Chondrocyte (in vitro differentiated cells): ENCODE results near the gene FNBP1. TPM values are rescaled to one million over a fixed set of nuclear protein-coding genes. Genes with fewer than 3 reads are reported as not detected.
A peak's percentile ranks its signal among the peaks of the same experiment; 100 is the strongest.

Experiments used
- DNase-seq: peaks from one replicate; pipeline ENCODE4 v3.0.0; 2021; ENCODE audit warnings: mixed read lengths, low spot score
- H3K27ac Mint-ChIP-seq: one replicate; pipeline ENCODE4 v1.8.0; 2021; ENCODE audit warnings: mild to moderate bottlenecking, moderate library complexity, mixed read lengths; ENCODE audit not compliant: unreplicated experiment
- H3K27me3 Mint-ChIP-seq: 2 replicates; pipeline ENCODE4 v1.8.0; 2021; ENCODE audit warnings: low read depth, mixed read lengths
- H3K36me3 Mint-ChIP-seq: 2 replicates; pipeline ENCODE4 v1.8.0; 2021; ENCODE audit warnings: low read depth, mixed read lengths
- H3K4me1 Mint-ChIP-seq: 2 replicates; pipeline ENCODE4 v1.8.0; 2021; ENCODE audit warnings: low read depth, mild to moderate bottlenecking, mixed read lengths
- H3K4me3 Mint-ChIP-seq: one replicate; pipeline ENCODE4 v1.8.0; 2021; ENCODE audit warnings: mild to moderate bottlenecking, moderate library complexity, mixed read lengths; ENCODE audit not compliant: unreplicated experiment
- H3K9me3 Mint-ChIP-seq: 2 replicates; pipeline ENCODE4 v1.8.0; 2021; ENCODE audit warnings: low read depth, mixed read lengths
- CTCF ChIP-seq: fragments of 200-600 bp; sonication (generic); IDR thresholded peaks from 2 replicates; pipeline ENCODE4 v1.5.0; 2021; ENCODE audit warnings: antibody characterized with exemption, mild to moderate bottlenecking, moderate library complexity
- total RNA-seq: library from RNA; stranded (reverse); gene quantifications from 3 replicates; pipeline ENCODE4 v1.2.1, GENCODE V29; 2021

FNBP1 gene
- total RNA-seq, 1 donor from 2014 or later, result 61.2 TPM

GRCh38 chr9:130049431-130050210 is 6.6 kb upstream of the FNBP1 start:
- H3K4me1 Mint-ChIP-seq, result peaks cover 28% of the 10 kb centered on the region
- no peak overlapping the region for H3K4me3 Mint-ChIP-seq
- no peaks in the 10 kb centered on the region for H3K36me3 Mint-ChIP-seq
- no peak for DNase-seq
- no peaks in the 10 kb centered on the region for H3K27me3 Mint-ChIP-seq
- no peaks in the 10 kb centered on the region for H3K9me3 Mint-ChIP-seq
- TF ChIP-seq CTCF, result no peak
- H3K27ac Mint-ChIP-seq, result peak overlapping the region; percentile 27

- H3K4me3 Mint-ChIP-seq, result no peak overlapping the region
- no peak for DNase-seq
- H3K4me1 Mint-ChIP-seq, result peaks cover 31% of the 10 kb centered on the region
- H3K36me3 Mint-ChIP-seq, result no peaks in the 10 kb centered on the region
- no peak overlapping the region for H3K27ac Mint-ChIP-seq
- no peaks in the 10 kb centered on the region for H3K27me3 Mint-ChIP-seq
- H3K9me3 Mint-ChIP-seq, result no peaks in the 10 kb centered on the region
- TF ChIP-seq CTCF, result no peak
These were observed 2.9 kb upstream of the FNBP1 start for GRCh38 chr9:130045725-130046450.

- Mint-ChIP-seq H3K9me3 (no peaks in the 10 kb centered on the region), H3K4me1 (peaks cover 48% of the 10 kb centered on the region), H3K27me3 (no peaks in the 10 kb centered on the region), H3K27ac (peak overlapping the region; percentile 90), H3K4me3 (peak overlapping the region; percentile 89), H3K36me3 (no peaks in the 10 kb centered on the region)
- no peak for DNase-seq
- TF ChIP-seq CTCF, result no peak
These were observed 950 bp upstream of the FNBP1 start for GRCh38 chr9:130043654-130044623.

- no peaks in the 10 kb centered on the region for H3K27me3 Mint-ChIP-seq
These were observed 544 bp downstream of the FNBP1 start for GRCh38 chr9:130042406-130042884.

More at GRCh38 chr9:130042406-130042884, 544 bp downstream of the FNBP1 start:
- TF ChIP-seq CTCF, result no peak
- Mint-ChIP-seq H3K27ac (peak overlapping the region; percentile 91), H3K4me3 (peak overlapping the region; percentile 89), H3K4me1 (peaks cover 54% of the 10 kb centered on the region), H3K9me3 (no peaks in the 10 kb centered on the region), H3K36me3 (no peaks in the 10 kb centered on the region)
- no peak for DNase-seq
